Fibroblast of skin of scalp (primary cell): Measurements from ENCODE around the gene DENND5B. TPM values are rescaled to one million over a fixed set of nuclear protein-coding genes. Genes with fewer than 3 reads are reported as not detected.
A peak's percentile ranks its signal among the peaks of the same experiment; 100 is the strongest.
"Not testable (repeated sequence)": the region's sequence is repeated elsewhere in the genome, so short reads cannot be mapped to it uniquely, and the experiment has no call there.

Source experiments
- DNase-seq: peaks from one replicate; pipeline ENCODE4 v3.0.0-alpha.2; 2013
- polyA plus RNA-seq, 2 experiments: library from polyadenylated mRNA; unstranded; fragments of 120-200 nt; gene quantifications; one replicate each; pipeline ENCODE4 v1.2.1, GENCODE V29; 2013; ENCODE audit not compliant: insufficient read length in 2 of 2

The DENND5B gene
- polyA plus RNA-seq (2013, experiment 1 of 2; ENCODE audit: insufficient read length), result 8.1 TPM
- polyA plus RNA-seq (2013, experiment 2 of 2; ENCODE audit: insufficient read length), result 9.6 TPM

DNA sequence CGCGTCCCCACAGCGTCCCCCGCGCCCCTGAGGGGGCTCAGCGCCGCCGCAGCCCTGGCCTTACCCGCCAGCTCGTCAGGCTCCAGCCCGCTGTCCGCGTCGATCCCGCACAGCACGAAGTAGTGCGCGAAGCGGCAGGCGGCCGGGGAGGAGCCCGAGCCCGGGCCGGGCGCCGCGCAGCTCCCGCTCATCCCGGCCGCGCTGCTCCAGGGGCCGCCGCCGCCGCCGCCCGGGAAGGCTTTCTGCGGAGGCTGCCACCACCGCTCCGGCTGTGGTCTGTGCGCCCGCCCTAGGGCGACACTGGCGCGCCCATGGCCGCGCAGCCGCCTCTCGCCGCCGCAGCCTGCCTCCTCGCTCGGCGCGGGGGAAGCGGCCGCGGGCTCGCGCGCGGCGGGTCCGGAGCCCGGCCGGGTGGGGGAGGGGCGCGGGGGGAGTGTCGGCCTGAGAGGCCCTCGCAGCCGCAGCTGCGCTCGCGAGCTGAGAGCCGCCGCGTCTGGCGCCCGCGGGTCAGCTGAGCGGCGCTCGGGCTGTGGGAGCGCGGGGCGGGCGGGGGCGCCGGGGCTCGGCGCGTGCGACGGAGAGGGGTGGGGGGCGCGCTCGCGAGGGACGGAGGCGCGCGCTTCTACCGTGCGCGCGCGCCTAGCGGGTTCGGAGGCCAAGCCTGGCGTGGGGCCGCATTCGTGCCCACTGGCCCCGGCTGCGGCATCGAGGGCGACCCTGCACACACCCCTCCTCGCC is at the start of gene DENND5B:
Gene DENND5B, minus strand, starts transcription at position 495 of the 738 bp plus-strand sequence. Its CDS starts 304 bp downstream, at position 191.
- peak; percentile 79 for DNase-seq

DNA sequence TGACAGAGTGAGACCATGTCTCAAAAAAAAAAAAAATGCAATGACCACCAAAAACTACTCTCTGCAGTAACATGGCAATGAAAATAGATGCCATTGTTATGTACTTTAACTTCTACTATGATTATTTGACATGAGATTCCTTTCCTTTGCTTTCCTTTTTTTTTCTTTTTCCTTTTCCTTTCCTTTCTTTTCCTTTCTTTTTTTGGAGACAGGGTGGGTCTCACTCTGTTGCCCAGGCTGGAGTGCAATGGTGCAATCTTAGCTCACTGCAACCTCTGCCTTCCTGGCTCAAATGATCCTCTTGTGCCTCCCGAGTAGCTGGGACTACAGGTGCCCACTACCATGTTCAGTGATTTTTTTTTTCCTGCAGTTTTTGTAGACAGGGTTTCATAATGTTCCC is 43.7 kb upstream of the DENND5B start:
- DNase-seq, result no peak

DNA sequence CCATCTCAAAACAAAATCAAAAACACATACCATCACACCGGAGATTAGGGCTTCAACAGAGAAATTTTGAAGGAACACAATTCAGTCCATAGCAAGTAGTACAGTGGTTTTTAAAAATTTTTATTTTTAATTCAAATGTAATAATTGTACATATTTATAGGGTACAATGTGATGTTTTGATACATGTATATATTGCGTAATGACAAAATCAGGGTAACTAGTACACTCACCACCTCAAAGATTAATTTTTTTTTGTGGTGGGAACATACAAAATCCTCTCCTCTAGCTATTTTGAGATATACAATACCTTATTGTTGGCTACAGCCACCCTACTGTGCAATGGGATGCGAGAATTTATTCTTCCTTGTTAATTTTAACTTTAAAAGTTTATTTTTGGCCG is 42.5 kb upstream of the DENND5B start:
- no peak for DNase-seq

DNA sequence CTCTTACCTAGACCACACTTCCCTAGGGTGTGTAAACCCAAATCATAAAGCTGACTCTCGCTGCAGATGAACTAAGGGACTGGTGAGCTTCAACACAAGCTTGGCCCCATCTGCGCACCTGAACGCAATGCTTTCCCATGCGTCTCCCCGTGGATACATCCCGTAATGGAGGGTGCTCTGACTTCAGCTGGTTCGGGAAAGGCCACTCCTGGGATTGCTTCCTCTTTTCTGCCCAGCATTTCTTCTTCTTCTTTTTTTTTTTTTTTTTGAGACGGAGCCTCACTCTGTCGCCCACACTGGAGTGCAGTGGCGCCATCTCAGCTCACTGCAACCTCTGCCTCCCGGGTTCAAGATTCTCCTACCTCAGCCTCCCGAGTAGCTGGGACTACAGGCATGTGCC is 40.9 kb upstream of the DENND5B start:
- DNase-seq, result no peak

DNA sequence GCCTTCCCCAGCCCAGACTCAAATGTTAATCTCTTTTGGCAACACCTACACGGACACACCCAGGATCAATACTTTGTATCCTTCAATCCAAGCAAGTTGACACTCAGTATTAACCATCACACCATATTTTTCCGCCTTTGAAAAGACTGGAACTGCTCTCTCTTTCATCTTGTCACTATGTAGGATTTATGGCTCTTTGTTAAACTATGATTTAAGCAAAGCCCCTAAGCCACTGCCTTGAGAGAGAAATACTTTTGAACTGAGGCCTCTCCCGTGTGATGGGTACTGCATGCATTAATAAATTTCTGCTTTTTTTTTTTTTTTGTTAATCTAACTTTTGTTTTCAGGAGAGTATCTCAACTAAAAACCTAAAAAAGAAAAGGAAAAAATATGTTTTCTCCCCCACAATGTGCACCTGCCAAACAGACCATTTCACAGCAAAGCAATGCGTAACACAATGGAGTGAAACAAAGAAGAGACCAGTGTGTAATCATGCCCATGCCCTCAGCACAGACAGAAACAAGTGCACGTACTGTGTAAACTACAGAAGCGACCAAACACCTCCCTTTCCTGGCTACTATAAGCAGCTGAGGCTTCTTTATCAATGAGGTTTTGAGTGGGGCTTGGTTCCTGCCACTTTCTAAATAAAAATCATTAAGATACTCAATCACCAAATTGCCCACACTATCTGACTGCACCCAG is 40.2 kb upstream of the DENND5B start:
- no peak for DNase-seq

DNA sequence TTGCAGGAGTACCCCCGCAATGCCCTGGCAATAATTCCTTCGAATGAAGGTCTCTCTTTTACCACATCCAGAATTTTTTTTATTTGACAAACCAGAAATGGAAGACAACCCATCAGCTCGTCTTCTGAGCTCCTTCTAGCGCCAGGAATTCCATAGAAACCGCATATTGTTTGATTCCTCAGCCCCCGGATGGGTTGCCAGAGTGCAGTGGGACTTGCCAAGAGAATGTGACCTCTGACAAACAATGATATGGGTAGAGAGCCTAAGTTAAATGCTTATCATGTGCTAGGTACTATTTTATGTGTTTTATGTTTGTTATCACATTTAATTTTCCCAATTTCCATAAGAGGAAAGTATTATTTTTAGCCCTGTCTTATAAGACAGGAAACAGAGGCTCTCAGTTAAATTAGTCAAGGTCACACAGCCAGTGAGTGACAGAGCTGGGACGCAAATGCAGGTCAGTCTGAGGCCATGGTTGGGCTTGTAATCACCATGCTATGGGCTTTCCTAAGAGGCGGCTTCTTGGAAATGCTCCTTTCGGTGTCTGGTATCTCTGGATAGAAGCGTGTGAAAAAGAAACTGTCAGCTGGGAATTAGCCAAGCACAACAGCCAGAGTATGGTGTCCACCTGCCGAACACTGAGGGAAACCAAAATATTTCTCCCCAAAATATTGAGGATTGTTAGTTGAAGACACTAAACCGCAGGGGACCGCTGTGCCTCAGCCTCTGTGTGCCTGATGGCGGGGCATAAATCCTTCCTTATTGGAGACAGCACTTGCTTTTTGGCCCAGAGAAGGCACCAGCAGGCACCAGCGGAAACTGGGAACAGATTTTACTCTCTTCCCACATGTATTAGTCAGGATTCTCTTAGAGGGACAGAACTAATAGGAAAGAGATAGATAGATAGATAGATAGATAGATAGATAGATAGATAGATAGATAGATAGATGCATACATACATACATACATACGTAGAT is 39.1 kb upstream of the DENND5B start:
- peak; percentile 53 for DNase-seq

DNA sequence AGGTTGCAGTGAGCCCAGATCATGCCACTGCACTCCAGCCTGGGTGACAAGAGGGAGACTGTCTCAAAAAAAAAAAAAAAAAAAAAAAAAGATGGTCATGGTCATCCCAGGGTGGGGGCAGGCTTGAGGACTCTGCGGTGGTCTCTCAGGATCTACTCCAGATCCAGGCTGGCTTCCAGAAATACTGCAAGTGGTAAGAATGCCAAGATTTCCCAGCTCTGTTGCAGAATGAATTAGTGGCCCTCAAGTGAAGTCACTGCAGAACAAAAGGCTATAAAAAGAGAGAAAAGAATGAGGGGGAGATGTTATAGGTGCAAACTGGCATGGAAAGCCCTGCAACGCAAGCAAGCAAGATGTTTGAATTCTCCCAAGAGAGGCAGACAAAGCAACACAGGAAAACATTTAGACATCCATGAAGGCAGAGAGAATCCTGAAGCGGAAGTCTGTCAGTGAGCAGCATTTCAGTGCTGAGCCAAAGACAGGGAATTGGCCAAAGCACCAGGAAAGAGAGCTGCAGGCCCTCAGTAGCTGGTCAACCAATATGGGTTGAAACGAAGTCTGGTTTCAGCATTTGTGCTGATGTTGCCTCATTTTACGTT is 36.6 kb upstream of the DENND5B start:
- DNase-seq, result no peak

DNA sequence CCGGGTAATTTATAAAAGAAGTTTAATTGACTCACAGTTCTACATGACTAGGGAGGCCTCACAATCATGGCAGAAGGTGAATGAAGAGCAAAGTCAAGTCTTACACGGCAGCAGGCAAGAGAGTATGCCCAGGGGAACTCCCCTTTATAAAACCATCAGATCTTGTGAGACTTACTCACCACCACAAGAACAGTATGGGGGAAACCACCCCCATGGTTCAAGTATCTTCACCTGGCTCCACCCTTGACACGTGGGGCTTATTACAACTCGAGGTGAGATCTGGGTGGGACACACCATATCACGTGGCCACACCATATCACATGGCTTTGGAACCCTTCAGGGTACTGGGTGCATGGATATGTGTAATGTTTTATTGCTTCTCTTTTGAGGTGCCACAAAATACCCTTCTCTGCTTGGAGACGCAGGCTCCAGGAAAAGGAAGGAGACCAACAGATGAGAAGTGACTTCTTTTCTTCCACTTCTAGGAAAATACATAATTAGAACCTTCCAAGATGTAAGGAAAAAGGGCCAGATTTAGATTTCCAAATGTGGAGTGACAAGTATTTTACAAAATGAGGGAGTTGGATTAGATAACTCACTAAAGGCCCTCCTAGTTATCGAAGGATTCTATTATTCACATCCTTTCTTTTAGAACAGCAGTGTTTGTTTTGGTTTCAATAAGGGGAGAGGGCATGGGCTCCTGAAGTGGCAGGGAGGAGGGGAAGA is 35.5 kb upstream of the DENND5B start:
- no peak for DNase-seq

DNA sequence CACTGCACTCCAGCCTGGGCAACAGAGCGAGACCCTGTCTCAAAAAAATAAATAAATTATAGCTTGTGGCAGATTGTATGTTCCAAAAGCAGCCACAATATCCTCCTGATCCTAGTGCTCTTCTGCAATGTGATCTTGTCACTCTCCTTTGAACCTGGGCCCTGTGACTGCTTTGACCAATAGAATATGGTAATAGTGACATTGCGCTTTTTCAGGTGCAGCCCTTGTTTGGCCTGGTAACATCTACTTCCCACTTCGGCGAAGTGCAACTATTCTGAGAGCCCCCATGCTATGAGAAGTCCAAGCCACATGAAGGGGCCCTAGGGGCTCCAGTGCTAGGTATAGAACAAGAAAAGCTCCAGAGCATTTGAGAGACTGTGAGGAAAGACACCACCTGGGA is 31.1 kb upstream of the DENND5B start:
- no peak for DNase-seq

DNA sequence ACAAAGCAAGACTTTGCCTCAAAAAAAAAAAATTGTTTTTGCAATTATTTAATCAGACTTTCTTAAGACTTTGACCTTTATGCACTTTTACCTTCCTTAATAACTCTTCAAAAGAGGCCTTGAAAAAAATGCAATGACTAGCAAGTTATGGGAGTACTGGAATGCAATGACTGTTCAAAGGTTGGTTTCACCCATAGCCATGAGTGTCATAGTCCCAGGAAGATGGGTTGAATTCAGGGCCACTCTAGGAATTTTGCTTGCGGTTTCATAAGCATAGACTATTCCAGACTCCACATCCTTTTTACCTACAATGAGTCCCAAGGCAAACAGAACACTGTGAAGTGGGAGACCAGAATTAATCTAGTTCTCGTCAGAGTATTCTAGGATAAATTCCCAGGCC is 29.4 kb upstream of the DENND5B start:
- DNase-seq, result no peak

DNA sequence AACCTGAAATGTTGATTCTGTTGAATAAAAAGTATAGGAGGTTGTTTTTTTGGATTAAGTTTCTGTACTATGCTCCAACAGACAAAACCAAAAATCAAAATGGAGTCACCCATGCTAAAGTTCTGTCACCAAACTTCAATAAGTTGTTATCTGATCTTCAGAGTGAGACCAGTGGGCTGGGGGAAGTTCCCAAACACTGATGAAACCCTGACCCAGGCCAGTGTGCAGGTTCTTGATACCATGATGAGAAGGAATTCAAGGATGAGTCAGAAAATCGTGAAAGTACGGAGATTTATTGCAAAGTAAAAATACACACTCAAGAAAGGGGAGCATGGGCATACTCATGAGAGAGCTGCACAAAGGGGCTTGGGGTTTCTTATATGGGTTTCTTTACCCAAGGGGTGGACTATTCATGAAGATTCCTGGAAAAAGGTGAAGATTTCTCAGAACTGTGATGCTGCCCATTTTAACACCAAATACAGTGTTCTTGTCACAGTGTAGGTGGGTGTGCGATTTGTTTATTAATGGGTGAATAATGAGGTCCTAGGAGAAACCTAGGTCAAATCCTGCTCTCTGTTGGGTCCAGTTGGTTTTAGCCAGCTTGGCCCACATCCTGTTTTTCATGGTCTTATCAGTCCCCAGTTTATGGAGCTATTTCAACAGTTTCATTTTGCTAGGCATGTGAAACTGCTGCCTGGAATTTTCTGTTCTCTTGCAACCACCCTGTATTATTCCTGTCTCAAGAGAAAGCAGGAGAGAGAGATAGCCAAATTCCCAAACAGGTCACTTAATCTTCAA is 27.5 kb upstream of the DENND5B start:
- DNase-seq, result no peak

DNA sequence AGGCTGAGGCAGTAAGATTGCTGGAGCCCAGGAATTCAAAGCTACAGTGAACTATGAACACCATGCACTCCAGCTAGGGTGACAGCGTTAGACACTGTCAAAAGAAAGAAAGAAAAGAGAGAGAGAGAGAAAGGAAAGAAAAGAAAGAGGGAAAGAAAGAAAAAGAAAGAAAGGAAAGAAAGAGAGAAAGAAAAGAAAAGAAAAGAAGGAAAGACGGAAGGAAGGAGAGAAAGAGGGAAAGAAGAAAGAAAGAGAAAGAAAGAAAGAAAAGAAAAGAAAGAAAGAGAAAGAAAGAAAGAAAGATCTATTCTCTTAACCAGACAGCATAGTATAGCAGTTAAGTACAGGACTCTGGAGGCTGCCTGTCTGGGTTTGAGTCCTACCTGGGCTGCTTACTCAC is 21.9 kb upstream of the DENND5B start:
- no peak for DNase-seq

DNA sequence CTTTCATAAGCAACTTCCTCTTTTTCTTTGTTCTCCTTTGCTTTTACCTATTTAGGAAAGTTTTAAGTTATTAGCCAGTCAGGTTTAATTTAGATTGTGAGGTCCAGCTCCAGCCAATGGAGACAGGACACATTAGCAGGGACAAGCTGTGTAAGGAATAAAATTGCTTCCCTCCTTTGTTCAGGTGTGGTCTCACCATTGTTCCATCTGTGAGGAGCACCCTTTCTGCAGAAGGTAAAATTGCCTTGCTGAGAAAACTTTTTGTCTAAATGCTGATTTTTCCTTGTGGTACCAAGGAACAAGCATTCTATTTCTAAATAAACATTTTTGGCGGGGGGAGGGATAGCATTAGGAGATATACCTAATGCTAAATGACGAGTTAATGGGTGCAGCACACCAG is 17.4 kb upstream of the DENND5B start:
- DNase-seq, result not testable (repeated sequence)

DNA sequence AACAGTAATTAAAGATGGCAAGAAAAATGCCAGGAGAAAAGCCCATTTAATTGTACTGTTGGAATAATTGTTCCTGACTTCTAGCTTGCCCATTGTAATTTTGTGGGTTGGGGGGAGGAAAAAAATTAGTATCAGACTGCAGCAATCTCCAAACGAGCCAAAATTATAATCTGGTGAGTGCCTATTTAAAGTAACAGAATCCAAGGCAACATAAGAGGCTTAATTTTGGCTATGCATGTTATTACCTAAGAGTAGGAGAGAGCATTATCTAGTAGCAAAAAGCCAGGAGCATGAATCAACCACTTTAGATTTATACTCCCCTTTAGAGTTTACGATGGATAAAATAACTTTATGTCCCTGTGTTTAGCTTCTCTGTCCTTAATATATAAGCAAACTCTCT is 14.6 kb upstream of the DENND5B start:
- DNase-seq, result no peak

DNA sequence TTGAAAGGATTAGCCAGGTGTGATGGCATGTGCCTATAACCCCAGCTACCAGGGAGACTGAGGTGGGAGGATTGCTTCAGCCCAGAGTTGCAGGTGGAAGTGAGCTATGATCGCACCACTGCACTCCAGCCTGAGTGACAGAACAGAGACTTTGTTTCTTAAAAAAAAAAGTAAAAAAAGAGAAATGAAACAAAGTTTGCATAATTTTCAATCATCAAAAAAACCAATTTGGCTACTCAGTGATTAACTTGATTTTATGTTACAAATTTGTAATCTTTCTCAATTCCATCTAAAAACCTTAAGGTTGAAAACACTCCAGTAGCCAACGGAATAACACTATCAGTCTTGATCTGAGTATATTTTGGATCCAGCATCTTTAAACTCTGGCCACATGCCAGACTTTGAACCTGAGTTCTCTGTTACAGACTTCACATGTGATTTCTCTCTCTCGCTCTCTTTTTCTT is 12.6 kb upstream of the DENND5B start:
- no peak for DNase-seq

DNA sequence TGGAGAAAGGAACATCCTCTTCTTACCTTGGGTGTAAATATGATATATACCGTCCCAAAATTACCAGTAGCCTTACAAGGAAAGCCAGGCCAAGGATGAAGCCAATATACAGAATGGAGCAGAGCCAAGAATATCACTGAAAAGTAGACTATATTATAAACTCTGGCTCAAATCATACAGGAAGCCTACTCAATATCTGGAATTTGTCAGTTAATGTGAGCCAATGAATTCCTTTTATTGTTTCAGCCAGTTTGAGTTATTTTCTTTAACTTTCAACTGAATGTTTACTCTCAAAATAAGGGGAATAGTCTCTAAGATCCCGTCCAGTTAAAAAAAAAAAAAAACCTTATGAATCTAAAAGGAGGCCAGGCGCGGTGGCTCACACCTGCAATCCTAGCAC is 9.8 kb upstream of the DENND5B start:
- DNase-seq, result no peak

DNA sequence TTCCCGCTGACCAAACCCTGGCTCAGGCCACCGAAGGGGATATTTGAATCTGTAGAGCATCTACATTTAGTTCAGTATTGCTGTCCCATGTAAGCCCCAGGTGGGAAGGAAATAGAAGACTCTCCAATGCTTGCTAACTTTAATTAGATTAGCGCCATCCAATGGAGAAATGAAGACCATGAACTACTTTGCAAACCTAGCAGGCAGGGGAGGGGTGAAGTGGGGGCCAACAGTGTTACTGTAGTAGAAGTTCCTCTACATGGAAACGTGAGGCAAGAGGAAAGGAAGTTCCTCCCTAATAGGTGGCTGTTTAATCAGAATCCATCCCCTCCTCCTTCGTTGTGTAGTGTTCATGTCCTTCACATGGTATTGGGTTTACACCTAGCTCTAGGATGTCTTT is 9.3 kb upstream of the DENND5B start:
- DNase-seq, result no peak

DNA sequence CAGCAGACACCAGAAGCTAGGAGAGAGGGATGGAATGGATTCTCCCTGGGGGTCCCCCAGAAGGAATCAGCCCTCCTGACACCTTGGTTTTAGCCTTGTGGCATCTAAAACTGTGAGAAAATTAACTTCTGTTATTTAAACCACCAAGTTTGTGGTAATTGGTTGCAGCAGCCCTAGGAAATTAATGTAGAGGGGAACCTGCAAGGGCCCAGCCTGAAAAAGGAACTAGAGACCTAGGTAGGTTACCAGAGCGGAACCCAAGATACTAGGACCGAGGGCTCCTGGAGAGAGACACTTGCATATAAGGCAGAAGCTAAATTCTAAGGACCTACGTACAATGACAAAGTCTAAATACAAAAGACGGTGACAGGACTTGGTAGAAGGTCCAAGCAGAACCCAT is 8.1 kb upstream of the DENND5B start:
- no peak for DNase-seq

DNA sequence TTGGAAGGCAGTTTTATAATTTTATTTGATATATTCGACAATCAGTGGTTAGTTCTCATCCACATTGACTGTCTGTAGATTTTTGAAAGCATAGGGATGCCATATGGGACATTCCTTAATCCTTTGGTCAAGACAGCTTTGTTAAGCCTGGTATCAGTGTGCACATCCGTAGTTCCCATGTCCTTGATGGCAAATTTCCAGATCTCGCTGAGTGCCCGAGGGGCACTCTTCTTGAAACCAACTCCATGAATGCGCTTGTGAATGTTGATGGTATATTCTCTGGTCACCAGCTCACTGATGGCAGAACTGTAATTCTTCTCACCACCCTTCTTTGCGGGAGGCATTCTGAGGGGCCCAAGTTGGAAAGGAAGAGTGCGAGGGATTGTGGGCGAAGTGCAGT is 6.1 kb upstream of the DENND5B start:
- no peak for DNase-seq

DNA sequence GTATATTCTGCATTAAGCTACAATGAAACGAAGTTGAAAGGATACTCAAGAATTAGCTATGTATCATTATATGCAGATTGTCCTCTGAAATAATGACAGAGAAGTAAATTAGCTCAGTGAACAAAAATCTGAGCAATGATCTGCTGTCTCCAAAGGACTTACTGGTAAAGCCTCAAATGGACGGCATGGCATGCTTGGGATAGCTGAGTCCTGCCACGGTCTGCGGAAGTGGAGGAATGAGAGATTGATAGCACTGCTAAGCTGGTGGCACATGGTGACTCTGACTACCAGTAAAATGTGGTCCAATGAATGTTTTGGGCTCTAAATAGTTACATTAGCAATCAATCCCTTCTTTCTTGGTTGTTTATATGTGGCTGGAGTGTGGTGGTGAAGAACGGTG is 3.7 kb upstream of the DENND5B start:
- DNase-seq, result peak; percentile 75

DNA sequence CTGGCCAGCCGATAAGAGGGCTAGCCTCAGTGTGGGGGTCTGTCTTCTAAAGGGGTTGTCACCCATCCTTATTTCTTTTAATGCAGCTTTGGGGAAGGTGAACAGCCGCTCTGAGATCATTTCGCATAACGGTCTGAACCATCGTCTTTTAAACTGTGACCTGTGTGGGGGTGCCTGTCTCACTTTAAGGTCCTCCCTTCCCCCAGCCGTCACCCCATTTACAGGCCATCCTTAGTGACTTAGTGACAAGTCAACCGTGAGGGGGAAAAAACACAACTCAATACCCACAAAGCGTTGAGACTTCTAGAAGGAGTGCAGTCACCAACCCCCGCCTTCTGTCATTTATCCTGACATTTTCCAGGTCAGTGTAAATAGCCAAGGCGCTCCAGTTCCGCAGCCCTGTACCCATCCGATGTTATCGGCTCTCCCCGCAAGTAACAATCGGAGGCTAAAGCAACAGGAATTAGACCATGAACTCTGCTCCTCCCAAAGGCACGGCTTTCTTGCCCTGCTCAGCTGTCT is 505 bp upstream of the DENND5B start:
- DNase-seq, result no peak
